Gastrocnemius medialis (tissue), 4 donors: ENCODE data around the gene TMPRSS3. TPM values are rescaled to one million over a fixed set of nuclear protein-coding genes. Genes with fewer than 3 reads are reported as not detected.

Experiments used
- ATAC-seq, 2 donors: fragments of 150-250 bp; one replicate each; pipeline ENCODE4 v1.9.1; 2016
- DNase-seq, 2 donors: peaks; one replicate each; pipeline ENCODE4 v3.0.0-alpha.2; 2019
- H3K27ac ChIP-seq, 4 donors: fragments of 200-600 bp; sonication (generic); 1 replicate in 1 of 4; 2 replicates in 3 of 4; pipeline ENCODE4 v1.5.1; 2016 to 2018; ENCODE audit warnings: mild to moderate bottlenecking in 2 of 4, moderate library complexity in 1 of 4
- H3K27me3 ChIP-seq, 3 donors: fragments of 200-600 bp; sonication (generic) in 2 of 3; 1 replicate in 1 of 3; 2 replicates in 2 of 3; pipeline versions ENCODE4 v1.5.1 to v1.6.0; 2016 to 2019; ENCODE audit warnings: mild to moderate bottlenecking in 1 of 3, moderate library complexity in 1 of 3
- H3K36me3 ChIP-seq, 2 donors: fragments of 200-600 bp; sonication (generic) in 1 of 2; one replicate each; pipeline ENCODE4 v1.5.1; 2017 to 2018
- H3K4me1 ChIP-seq, 2 donors: fragments of 200-600 bp; sonication (generic) in 1 of 2; one replicate each; pipeline ENCODE4 v1.5.1; 2016 to 2017; ENCODE audit warnings: mild to moderate bottlenecking in 2 of 2
- H3K4me3 ChIP-seq, 4 donors: fragments of 200-600 bp; sonication (generic) in 3 of 4; 1 replicate in 1 of 4; 2 replicates in 3 of 4; pipeline ENCODE4 v1.5.1; 2016 to 2019; ENCODE audit warnings: mild to moderate bottlenecking in 2 of 4
- H3K9me3 ChIP-seq, 3 donors: fragments of 200-600 bp; sonication (generic) in 2 of 3; 1 replicate in 1 of 3; 2 replicates in 2 of 3; pipeline ENCODE4 v1.5.1; 2016 to 2019
- POLR2A ChIP-seq, 2 donors: fragments of 450-650 bp; IDR thresholded peaks; one replicate each; pipeline ENCODE4 v1.6.1; 2017; ENCODE audit warnings: antibody characterized with exemption in 2 of 2, mild to moderate bottlenecking in 2 of 2, moderate library complexity in 2 of 2
- in situ Hi-C, 4 donors: fragments of 200-750 bp; cut with MboI; loops; one replicate each; pipeline versions ENCODE4 v1.15.0 to v1.8.0; 2017; ENCODE audit warnings: low sequenced_read_pairs in 4 of 4
- intact Hi-C: fragments of 100-400 bp; cut with DNase I; formaldehyde crosslinking; loops from one replicate; pipeline ENCODE4 v1.15.1; 2023; ENCODE audit warnings: low total_unique reads
- total RNA-seq, 4 donors: library from RNA; depleted of rRNA; stranded (reverse); fragments of >200 nt; gene quantifications; one replicate each; pipeline versions ENCODE4 v1.1.0 to v1.2.3, GENCODE V29; 2016
- TF ChIP-seq, protein P1 (sequence below), 5 experiments: fragments of 450-650 bp in 3 of 5; fragments of 200-600 bp in 2 of 5; sonication (generic) in 2 of 5; IDR thresholded peaks in 4 of 5; conservative IDR thresholded peaks in 1 of 5; 1 replicate in 4 of 5; 2 replicates in 1 of 5; pipeline ENCODE4 v1.5.1; 2016 to 2019; ENCODE audit warnings: antibody characterized with exemption in 5 of 5, mild to moderate bottlenecking in 3 of 5, moderate library complexity in 3 of 5

The TMPRSS3 gene
- total RNA-seq, 4 donors from 2014 or later = not detected

DNA sequence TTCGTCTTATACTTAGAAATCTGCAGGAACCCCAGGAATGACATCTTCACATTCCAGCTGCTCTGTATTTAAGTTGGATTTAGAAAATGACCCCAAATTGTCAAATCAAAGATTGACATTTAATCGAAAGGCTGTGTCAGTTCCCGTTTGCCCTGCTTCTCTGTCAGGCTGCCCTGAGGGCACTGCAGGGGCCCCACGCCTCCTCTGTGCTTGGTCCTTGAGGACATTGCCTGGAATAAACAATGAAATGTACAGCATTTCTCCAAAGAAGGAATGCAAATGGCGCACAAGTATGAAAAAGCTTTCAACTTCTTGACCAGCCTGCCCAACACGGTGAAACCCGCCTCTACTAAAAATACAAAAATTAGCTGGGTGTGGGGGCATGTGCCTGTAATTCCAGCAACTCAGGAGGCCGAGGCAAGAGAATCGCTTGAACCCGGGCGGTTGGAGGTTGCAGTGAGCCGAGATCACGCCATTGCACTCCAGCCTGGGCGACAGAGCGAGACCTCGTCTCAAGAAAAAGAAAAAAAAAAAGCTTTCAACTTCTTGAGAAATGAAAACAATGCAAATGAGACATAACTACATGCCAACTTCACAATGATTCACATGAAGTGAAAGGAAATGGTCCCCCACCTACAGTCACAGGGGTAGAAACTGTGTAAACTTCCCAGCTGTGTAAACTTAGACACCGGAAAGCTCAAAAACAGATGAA is 3.0 kb downstream of the TMPRSS3 start:
- Histone ChIP-seq H3K9me3 (no peaks in the 10 kb centered on the region), H3K27me3 (peaks cover 0 to 5% (median 3%) of the 10 kb centered on the region in 3 donors), H3K4me3 (no peak overlapping the region), H3K4me1 (no peaks in the 10 kb centered on the region), H3K36me3 (no peaks in the 10 kb centered on the region), H3K27ac (no peak overlapping the region)
- TF ChIP-seq, protein P1, sequence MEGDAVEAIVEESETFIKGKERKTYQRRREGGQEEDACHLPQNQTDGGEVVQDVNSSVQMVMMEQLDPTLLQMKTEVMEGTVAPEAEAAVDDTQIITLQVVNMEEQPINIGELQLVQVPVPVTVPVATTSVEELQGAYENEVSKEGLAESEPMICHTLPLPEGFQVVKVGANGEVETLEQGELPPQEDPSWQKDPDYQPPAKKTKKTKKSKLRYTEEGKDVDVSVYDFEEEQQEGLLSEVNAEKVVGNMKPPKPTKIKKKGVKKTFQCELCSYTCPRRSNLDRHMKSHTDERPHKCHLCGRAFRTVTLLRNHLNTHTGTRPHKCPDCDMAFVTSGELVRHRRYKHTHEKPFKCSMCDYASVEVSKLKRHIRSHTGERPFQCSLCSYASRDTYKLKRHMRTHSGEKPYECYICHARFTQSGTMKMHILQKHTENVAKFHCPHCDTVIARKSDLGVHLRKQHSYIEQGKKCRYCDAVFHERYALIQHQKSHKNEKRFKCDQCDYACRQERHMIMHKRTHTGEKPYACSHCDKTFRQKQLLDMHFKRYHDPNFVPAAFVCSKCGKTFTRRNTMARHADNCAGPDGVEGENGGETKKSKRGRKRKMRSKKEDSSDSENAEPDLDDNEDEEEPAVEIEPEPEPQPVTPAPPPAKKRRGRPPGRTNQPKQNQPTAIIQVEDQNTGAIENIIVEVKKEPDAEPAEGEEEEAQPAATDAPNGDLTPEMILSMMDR (IDR thresholded peaks at IDR 0.05 in 4 of 5, conservative IDR thresholded peaks at IDR 0.05 in 1 of 5) = no peak
- no peak for TF ChIP-seq POLR2A (IDR thresholded peaks at IDR 0.05)
- in situ Hi-C loops (no loop called here), intact Hi-C loops (no loop called here)
- no peak for DNase-seq
- ATAC-seq = no peak

DNA sequence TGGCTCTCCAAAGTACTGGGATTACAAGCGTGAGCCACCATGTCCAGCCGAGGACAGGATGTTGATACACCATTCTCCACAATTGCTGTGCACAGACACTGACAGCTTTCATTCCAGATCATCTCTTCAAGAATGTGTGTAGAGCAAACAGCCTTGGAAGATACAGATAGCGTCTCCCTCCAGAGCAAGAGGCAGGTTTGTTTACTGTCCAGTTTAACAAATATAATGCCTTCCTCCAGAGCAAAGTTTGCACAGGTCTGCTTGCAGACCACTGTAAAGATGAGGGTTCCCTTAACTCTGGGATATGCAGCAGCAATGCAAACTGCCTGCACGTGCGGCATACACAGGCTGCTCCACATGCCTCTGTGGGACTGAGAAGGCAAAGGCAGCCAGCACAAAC is 4.6 kb downstream of the TMPRSS3 start:
- intact Hi-C loops = no loop called here
- H3K36me3 ChIP-seq = no peaks in the 10 kb centered on the region
- H3K4me1 ChIP-seq = no peaks in the 10 kb centered on the region
- no peak overlapping the region for H3K27ac ChIP-seq
- no peak for ATAC-seq
- no peak overlapping the region for H3K4me3 ChIP-seq
- H3K9me3 ChIP-seq = no peaks in the 10 kb centered on the region
- no peak for DNase-seq
- H3K27me3 ChIP-seq = peaks cover 0 to 6% (median 5%) of the 10 kb centered on the region in 3 donors
- in situ Hi-C loops = no loop called here
- TF ChIP-seq, protein P1 (IDR thresholded peaks at IDR 0.05 in 4 of 5, conservative IDR thresholded peaks at IDR 0.05 in 1 of 5) = no peak
- no peak for TF ChIP-seq POLR2A (IDR thresholded peaks at IDR 0.05)

DNA sequence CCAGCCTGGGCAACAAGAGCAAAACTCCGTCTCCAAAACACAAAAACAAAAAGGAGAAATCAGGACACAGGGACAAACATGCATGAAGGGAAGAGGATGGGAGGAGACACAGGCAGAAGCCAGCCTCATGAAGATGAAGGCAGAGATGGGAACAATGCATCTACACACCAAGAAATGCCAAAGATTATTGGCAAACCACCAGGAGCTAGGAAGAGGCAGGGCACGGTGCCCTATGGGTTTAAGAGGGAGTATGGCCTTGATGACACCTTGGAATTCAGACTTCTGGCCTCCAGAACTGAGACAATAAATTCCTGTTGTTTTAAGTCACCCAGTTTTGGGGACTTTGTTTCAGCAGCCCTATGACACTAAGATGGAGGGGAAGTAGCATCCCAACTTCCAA is 5.2 kb downstream of the TMPRSS3 start:
- H3K4me1 ChIP-seq = no peaks in the 10 kb centered on the region
- ATAC-seq = no peak
- TF ChIP-seq, protein P1 (IDR thresholded peaks at IDR 0.05 in 4 of 5, conservative IDR thresholded peaks at IDR 0.05 in 1 of 5) = no peak
- no peak for TF ChIP-seq POLR2A (IDR thresholded peaks at IDR 0.05)
- no peak for DNase-seq
- no peaks in the 10 kb centered on the region for H3K36me3 ChIP-seq
- no peaks in the 10 kb centered on the region for H3K9me3 ChIP-seq
- in situ Hi-C loops = no loop called here
- H3K27me3 ChIP-seq = peaks cover 0 to 7% (median 5%) of the 10 kb centered on the region in 3 donors
- no peak overlapping the region for H3K4me3 ChIP-seq
- intact Hi-C loops = no loop called here
- no peak overlapping the region for H3K27ac ChIP-seq

DNA sequence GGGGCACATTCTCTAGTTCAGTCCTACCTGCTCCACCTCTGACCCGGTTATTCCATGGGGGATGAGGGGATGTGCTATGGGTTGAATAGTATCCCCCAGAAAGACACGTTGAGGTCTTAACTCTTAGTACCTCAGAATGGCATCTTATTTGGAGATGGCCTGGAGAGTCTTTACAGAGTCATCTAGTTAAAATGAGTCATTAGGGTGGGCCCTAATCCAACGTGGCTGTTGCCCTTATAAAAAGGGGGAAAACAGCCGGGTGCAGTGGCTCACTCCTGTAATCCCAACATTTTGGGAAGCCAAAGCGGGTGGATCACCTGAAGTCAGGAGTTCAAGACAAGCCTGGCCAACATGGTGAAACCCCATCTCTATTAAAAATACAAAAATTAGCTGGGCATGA is 5.7 kb downstream of the TMPRSS3 start:
- peaks cover 0 to 7% (median 5%) of the 10 kb centered on the region in 3 donors for H3K27me3 ChIP-seq
- no peak for DNase-seq
- no peak overlapping the region for H3K4me3 ChIP-seq
- H3K36me3 ChIP-seq = no peaks in the 10 kb centered on the region
- in situ Hi-C loops (no loop called here), intact Hi-C loops (no loop called here)
- ATAC-seq = no peak
- H3K27ac ChIP-seq = no peak overlapping the region
- no peaks in the 10 kb centered on the region for H3K9me3 ChIP-seq
- no peaks in the 10 kb centered on the region for H3K4me1 ChIP-seq
- TF ChIP-seq, protein P1 (IDR thresholded peaks at IDR 0.05 in 4 of 5, conservative IDR thresholded peaks at IDR 0.05 in 1 of 5) = no peak
- TF ChIP-seq POLR2A (IDR thresholded peaks at IDR 0.05) = no peak

DNA sequence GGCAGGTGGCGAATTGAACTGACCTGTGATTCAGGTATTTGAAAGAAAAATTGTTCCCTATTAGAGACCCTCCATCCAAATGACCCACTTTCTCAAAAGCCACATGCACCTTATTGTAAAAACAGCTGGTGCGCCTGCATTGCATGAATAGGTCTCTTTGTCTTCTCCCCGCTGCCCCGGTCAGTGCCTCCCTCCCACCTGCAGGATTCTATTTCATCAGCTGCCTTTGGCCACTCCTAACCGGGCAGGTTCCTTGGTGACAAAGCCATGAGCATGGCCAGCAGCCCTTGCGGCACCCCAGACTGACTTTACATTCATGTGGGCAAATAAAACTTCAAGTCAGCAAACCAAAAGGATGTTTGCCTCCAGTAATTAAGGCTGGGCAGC is 6.4 kb downstream of the TMPRSS3 start:
- Histone ChIP-seq H3K27me3 (peaks cover 0 to 7% (median 5%) of the 10 kb centered on the region in 3 donors), H3K36me3 (no peaks in the 10 kb centered on the region), H3K9me3 (no peaks in the 10 kb centered on the region), H3K27ac (no peak overlapping the region), H3K4me3 (no peak overlapping the region), H3K4me1 (no peaks in the 10 kb centered on the region)
- intact Hi-C loops (no loop called here), in situ Hi-C loops (no loop called here)
- no peak for TF ChIP-seq POLR2A (IDR thresholded peaks at IDR 0.05)
- TF ChIP-seq, protein P1 (IDR thresholded peaks at IDR 0.05 in 4 of 5, conservative IDR thresholded peaks at IDR 0.05 in 1 of 5) = no peak
- no peak for DNase-seq
- ATAC-seq = no peak
